Activated naive CD8-positive, alpha-beta T cell treated with anti-CD3 and anti-CD28 coated beads, Interleukin-2, amount 50 U/mL, for 24 hours (primary cell): Measurements from ENCODE around the gene ERCC6L.

Experiments used
- ATAC-seq: fragments of 150-1000 bp; cut with Tn5 transposase; one replicate; pipeline ENCODE4 v1.10.0; 2021
- DNase-seq: peaks from one replicate; pipeline ENCODE4 v3.0.0; 2021
- H3K27ac Mint-ChIP-seq: one replicate; pipeline ENCODE4 v1.8.0; 2021; ENCODE audit warnings: mild to moderate bottlenecking, mixed read lengths
- H3K27me3 Mint-ChIP-seq: one replicate; pipeline ENCODE4 v1.8.0; 2021; ENCODE audit warnings: mixed read lengths
- H3K36me3 Mint-ChIP-seq: one replicate; pipeline ENCODE4 v1.8.0; 2021; ENCODE audit warnings: low read depth, mixed read lengths
- H3K4me1 Mint-ChIP-seq: one replicate; pipeline ENCODE4 v1.8.0; 2021; ENCODE audit warnings: mixed read lengths
- H3K4me3 Mint-ChIP-seq: one replicate; pipeline ENCODE4 v1.8.0; 2021; ENCODE audit warnings: mild to moderate bottlenecking, moderate library complexity, mixed read lengths
- H3K9me3 Mint-ChIP-seq: one replicate; pipeline ENCODE4 v1.8.0; 2021; ENCODE audit warnings: mixed read lengths

Gene ERCC6L

DNA sequence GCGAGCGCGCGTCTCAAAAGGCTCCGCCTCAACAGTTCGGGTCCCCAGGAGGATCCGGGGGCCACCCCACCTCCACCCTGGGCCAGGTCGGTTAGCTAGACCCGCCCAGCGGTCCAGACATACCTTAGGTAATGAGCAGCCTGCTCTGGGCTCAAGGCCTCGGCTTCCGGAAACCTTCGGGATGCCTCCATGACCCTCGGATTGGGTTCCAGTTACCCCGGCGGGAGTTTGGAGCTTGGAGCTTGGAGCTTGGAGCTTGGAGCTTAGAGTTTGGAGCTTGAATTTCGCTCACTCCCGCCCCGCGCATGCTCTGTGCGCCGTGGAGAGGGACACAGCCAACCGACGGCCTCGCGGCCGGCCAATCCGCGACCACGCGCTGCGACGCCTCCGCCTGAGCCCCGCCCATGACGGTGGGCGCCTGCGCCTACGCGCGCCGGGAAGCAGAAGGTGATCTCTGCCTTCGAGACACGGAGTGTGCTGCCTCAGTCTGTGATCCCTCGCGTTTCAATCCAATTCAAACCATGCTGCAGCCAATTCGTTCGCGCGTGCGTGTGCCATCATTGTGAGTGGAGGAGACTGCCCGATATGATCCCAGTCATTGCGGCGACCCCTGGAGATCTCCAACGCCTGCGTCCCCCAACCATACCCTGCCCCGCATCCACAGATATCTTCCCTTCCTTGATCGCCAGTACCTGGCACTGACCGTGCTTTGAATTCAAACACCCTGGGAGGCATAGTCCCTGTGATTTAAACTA, at the start of gene ERCC6L:
TSS of gene ERCC6L (minus strand) at position 307 of the 755 bp plus-strand sequence. CDS start at position 191, 116 bp downstream.
- Mint-ChIP-seq H3K27me3 (no peaks in the 10 kb centered on the region), H3K9me3 (no peaks in the 10 kb centered on the region)

GRCh38 chrX:72282302-72282701, 43.5 kb upstream of the ERCC6L start:
- Mint-ChIP-seq H3K4me1 (no peaks in the 10 kb centered on the region), H3K4me3 (no peak overlapping the region), H3K36me3 (no peaks in the 10 kb centered on the region), H3K27ac (no peak overlapping the region), H3K27me3 (peaks cover 9% of the 10 kb centered on the region), H3K9me3 (no peaks in the 10 kb centered on the region)
- DNase-seq (no peak), ATAC-seq (no peak)

More for the DNA sequence above, at the start of gene ERCC6L:
- H3K36me3 Mint-ChIP-seq: peaks cover 3% of the 10 kb centered on the region
- H3K4me1 Mint-ChIP-seq: peaks cover 13% of the 10 kb centered on the region
- H3K4me3 Mint-ChIP-seq: peak within 1 kb of the TSS; percentile 83
- peak; percentile 85 for DNase-seq
- peak; percentile 95 for ATAC-seq
- no peak within 1 kb of the TSS for H3K27ac Mint-ChIP-seq

DNA sequence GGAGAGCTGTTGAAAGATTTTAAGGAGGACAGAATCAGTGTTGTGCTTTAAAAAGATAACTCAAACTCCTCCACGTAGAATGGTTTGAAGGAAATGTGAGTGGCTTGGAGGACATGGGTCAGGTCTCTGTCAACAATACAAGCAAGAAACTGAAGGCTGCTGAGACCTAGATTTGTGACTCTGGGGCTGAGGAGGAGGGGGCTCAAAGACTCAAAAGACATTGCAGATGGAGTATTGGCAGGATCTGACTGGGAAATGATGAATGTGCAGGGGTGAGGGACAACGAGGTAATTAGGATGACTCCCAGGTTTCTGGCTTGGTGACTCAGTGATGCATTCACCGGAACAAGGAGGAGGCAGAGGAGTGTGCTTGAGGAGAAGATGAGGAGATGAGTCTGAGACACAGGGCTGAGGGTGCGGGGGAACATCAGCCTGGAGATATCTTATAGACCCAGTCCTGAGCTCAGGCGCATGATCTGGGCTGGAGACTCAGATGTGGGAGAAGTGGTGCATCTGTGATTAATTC, 41.6 kb upstream of the ERCC6L start:
- ATAC-seq (no peak), DNase-seq (no peak)
- H3K36me3 Mint-ChIP-seq: peaks cover 11% of the 10 kb centered on the region
- H3K4me1 Mint-ChIP-seq: peaks cover 1% of the 10 kb centered on the region
- H3K27me3 Mint-ChIP-seq: peaks cover 9% of the 10 kb centered on the region
- no peak overlapping the region for H3K27ac Mint-ChIP-seq
- no peaks in the 10 kb centered on the region for H3K9me3 Mint-ChIP-seq
- no peak overlapping the region for H3K4me3 Mint-ChIP-seq

DNA sequence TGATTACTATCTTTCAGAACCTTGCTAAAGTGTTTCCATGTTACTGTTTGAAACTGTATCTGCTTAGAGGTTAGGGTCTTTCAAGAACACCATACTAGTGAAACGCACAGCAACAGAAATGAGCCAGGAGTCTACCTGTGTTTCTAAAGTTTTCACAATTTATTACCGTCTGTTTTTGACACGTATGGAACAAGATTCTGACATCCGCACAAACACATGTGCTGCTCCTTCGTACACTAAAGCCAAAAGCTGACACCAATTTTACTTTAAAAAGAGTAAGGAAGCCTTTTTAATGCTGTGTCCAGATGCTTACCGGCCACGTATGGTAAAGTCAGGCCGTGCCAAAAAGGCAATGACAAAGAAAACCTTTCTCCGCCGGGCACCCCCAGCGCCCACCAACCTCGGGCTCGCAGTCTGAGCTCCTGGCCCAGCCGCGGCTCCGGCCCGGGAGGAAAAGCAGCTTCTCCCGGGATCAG, 37.7 kb upstream of the ERCC6L start:
- Mint-ChIP-seq H3K9me3 (no peaks in the 10 kb centered on the region), H3K27ac (peak overlapping the region; percentile 90), H3K4me1 (peaks cover 39% of the 10 kb centered on the region), H3K4me3 (peak overlapping the region; percentile 88), H3K36me3 (peaks cover 49% of the 10 kb centered on the region), H3K27me3 (peaks cover 7% of the 10 kb centered on the region)
- DNase-seq (no peak), ATAC-seq (no peak)

- Mint-ChIP-seq H3K27me3 (peaks cover 3% of the 10 kb centered on the region), H3K4me1 (peaks cover 52% of the 10 kb centered on the region), H3K27ac (peak overlapping the region; percentile 90)
These were observed 35.7 kb upstream of the ERCC6L start for GRCh38 chrX:72274526-72274925.

GRCh38 chrX:72273718-72274117, 34.9 kb upstream of the ERCC6L start:
- Mint-ChIP-seq H3K4me3 (peak overlapping the region; percentile 88), H3K36me3 (peaks cover 63% of the 10 kb centered on the region), H3K4me1 (peaks cover 53% of the 10 kb centered on the region), H3K9me3 (no peaks in the 10 kb centered on the region), H3K27ac (peak overlapping the region; percentile 90), H3K27me3 (no peaks in the 10 kb centered on the region)
- ATAC-seq (no peak), DNase-seq (no peak)

More at GRCh38 chrX:72274526-72274925, 35.7 kb upstream of the ERCC6L start:
- H3K9me3 Mint-ChIP-seq: no peaks in the 10 kb centered on the region
- DNase-seq (no peak), ATAC-seq (no peak)
- H3K4me3 Mint-ChIP-seq: peak overlapping the region; percentile 88
- peaks cover 56% of the 10 kb centered on the region for H3K36me3 Mint-ChIP-seq

DNA sequence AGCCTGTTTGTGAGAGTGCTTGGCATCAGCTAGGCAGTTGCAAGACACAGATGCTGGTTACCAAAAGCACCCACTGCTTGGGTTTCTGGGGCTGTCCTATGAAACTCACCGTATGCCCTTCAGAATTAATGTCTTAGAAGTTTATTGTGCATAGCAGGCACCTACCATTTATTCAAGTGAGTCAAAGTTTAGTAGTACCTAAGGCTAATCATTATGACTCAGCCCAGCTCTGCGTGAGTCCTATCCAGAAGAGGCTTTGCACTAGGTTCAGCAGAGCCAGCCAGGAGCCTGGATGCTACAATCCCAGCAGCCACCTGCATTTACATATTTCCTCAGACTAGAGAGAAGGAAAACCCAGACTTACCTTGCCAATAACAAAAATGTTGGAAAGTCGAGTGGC, 34.0 kb upstream of the ERCC6L start:
- ATAC-seq (peak; percentile 31), DNase-seq (no peak)
- Mint-ChIP-seq H3K36me3 (peaks cover 72% of the 10 kb centered on the region), H3K27me3 (no peaks in the 10 kb centered on the region), H3K27ac (peak overlapping the region; percentile 90), H3K9me3 (no peaks in the 10 kb centered on the region), H3K4me3 (peak overlapping the region; percentile 88), H3K4me1 (peaks cover 53% of the 10 kb centered on the region)

GRCh38 chrX:72271812-72272211, 33.0 kb upstream of the ERCC6L start:
- H3K4me1 Mint-ChIP-seq: peaks cover 53% of the 10 kb centered on the region
- H3K27me3 Mint-ChIP-seq: no peaks in the 10 kb centered on the region
- no peaks in the 10 kb centered on the region for H3K9me3 Mint-ChIP-seq
- H3K27ac Mint-ChIP-seq: peak overlapping the region; percentile 90
- no peak for ATAC-seq
- H3K4me3 Mint-ChIP-seq: peak overlapping the region; percentile 88
- peaks cover 75% of the 10 kb centered on the region for H3K36me3 Mint-ChIP-seq
- no peak for DNase-seq

DNA sequence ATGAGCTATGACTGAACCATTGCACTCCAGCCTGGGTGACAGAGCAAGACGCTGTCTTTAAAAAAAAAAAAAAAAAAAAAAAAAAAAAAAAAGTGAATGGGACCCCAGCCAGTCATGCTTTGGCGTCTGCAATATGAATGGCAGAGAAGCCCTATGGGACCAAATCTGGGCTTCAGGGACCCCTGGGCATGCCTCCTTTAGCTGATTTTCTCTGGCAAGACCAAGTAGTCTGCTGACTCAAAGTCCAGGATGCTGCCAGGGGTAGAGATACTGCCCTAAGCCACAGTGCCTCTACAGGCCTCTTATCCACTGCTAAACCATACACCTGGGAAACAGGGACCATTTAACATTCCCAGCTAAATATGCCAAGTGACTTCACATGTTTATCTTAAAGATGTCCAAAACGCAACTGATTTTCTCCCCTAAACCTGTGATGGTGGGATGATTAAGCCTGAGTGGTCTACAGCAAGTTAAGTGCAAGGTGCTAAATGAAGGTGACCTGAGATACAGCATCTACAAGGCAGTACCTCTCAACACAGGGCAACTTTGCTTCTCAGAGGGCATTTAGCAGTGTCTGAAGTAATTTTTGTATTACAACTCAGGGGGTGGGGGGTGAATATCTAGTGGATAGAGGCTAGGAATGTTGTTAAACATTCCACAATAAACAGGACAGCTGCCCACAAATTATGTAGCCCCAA, 32.4 kb upstream of the ERCC6L start:
- no peaks in the 10 kb centered on the region for H3K27me3 Mint-ChIP-seq
- ATAC-seq (peak; percentile 3), DNase-seq (no peak)
- H3K4me1 Mint-ChIP-seq: peaks cover 53% of the 10 kb centered on the region
- peak overlapping the region; percentile 90 for H3K27ac Mint-ChIP-seq
- H3K36me3 Mint-ChIP-seq: peaks cover 72% of the 10 kb centered on the region
- no peaks in the 10 kb centered on the region for H3K9me3 Mint-ChIP-seq
- H3K4me3 Mint-ChIP-seq: peak overlapping the region; percentile 88

- Mint-ChIP-seq H3K4me3 (no peak overlapping the region), H3K4me1 (peaks cover 52% of the 10 kb centered on the region), H3K27me3 (no peaks in the 10 kb centered on the region), H3K36me3 (peaks cover 64% of the 10 kb centered on the region), H3K27ac (peak overlapping the region; percentile 93), H3K9me3 (no peaks in the 10 kb centered on the region)
- ATAC-seq: peak; percentile 20
- no peak for DNase-seq
These were observed 31.6 kb upstream of the ERCC6L start for GRCh38 chrX:72270316-72270866.

DNA sequence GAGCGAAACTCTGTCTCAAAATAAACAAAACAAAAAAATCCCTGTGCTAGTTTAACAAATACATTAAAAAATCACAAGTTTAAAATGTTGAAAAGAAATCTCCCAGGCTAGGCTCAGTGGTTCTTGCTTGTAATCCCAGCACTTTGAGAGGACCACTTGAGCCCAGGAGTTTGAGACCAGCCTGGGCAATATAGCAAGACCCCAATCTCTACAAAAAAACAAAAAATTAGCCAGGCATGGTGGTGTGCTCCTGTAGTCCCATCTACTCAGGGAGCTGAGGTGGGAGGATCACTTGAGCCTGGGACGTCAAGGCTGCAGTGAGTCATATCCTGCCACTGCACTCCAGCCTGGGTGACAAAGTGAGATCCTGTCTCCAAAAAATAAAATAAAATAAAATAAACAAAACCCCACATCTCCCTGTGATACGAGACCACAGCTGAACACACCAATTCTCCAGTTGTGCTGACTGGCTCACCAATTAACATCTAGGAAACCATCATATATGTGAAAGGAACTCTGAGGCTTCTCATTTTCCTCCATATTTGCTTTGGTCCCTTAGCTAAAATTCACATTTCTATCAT, 30.9 kb upstream of the ERCC6L start:
- H3K4me3 Mint-ChIP-seq: peak overlapping the region; percentile 59
- DNase-seq: peak; percentile 25
- peak; percentile 69 for ATAC-seq
- peaks cover 46% of the 10 kb centered on the region for H3K4me1 Mint-ChIP-seq
- H3K27ac Mint-ChIP-seq: peak overlapping the region; percentile 93
- H3K36me3 Mint-ChIP-seq: peaks cover 60% of the 10 kb centered on the region
- H3K27me3 Mint-ChIP-seq: no peaks in the 10 kb centered on the region
- H3K9me3 Mint-ChIP-seq: no peaks in the 10 kb centered on the region

DNA sequence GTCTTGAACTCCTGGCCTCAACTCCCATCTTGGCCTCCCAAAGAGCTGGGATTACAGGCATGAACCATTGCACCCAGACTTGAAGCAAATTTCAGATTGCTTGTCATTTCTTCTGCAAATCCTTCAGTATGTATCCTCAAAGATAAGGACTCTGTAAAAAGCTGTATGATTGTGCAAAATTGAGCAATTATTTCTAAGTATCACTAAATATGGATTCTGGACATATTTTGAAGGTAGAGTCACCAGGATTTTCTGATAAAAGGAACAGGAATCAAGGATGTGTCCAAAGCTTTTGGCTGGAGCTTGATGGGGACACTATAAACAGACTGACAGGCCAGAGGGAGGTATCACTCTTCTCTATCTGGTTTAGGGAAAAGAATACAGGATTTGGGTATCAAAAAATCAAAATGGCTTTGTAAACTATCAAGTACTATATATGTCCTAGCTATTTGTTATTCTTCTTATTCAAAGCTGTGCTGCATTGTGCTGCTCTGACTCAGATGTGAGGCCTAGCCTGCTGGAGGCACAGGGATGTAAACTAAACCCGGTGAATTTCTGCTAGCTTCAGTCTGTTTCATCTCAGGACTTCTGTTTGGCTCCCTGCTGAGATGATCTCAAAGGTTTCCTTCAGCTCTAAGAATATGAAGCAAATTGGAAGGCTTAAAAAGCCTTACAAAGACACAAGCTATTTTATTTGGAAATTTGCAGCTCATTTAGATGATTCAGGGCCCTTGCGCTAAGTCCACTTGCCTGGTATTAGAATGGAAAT, 30.0 kb upstream of the ERCC6L start:
- no peak overlapping the region for H3K4me3 Mint-ChIP-seq
- DNase-seq (no peak), ATAC-seq (no peak)
- H3K27me3 Mint-ChIP-seq: no peaks in the 10 kb centered on the region
- H3K36me3 Mint-ChIP-seq: peaks cover 50% of the 10 kb centered on the region
- H3K4me1 Mint-ChIP-seq: peaks cover 37% of the 10 kb centered on the region
- peak overlapping the region; percentile 11 for H3K27ac Mint-ChIP-seq
- H3K9me3 Mint-ChIP-seq: no peaks in the 10 kb centered on the region

DNA sequence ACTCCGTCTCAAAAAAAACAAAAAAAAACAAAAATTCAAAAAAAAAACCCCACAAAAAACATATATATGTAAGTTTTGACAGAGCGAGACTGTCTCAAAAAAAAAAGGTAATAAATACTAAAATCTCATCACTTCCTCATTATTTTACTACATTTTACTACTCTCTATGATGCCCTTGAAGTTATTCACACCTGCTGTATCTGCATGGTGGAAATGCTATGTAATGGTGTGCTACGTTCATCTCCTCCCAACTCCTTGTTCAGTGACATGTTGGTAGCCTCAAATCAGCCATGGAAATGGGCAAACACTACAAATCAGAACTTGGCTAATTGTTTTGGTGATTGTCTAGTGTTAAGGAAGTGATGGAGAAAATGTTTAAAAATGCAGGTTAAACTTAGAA, 26.4 kb upstream of the ERCC6L start:
- Mint-ChIP-seq H3K4me3 (no peak overlapping the region), H3K4me1 (peaks cover 6% of the 10 kb centered on the region), H3K9me3 (no peaks in the 10 kb centered on the region), H3K36me3 (peaks cover 24% of the 10 kb centered on the region), H3K27ac (no peak overlapping the region), H3K27me3 (no peaks in the 10 kb centered on the region)
- no peak for ATAC-seq
- no peak for DNase-seq

DNA sequence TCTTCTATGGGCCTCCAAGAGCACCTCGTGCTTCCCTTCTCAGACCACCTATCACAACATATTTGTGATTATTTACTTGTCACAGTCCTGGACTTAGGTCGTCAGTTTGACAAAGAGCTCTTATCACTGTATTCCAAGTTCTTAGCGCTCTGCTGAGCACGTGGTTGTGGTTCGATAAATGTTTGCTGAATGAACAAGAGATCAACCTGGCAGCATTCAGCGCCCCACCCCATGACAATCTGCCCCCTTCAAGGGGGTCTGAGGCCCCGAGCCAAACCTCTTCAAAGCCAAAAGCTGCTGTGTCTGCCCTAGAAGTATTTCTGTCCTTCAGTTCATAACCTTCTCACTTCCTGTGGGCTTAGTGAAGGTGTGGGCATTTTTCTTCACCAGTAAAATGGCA, 23.2 kb upstream of the ERCC6L start:
- H3K36me3 Mint-ChIP-seq: peaks cover 2% of the 10 kb centered on the region
- no peak overlapping the region for H3K27ac Mint-ChIP-seq
- no peak for ATAC-seq
- no peak overlapping the region for H3K4me3 Mint-ChIP-seq
- peaks cover 3% of the 10 kb centered on the region for H3K27me3 Mint-ChIP-seq
- no peaks in the 10 kb centered on the region for H3K9me3 Mint-ChIP-seq
- no peak for DNase-seq
- H3K4me1 Mint-ChIP-seq: no peaks in the 10 kb centered on the region
